PC-3 (cell line): ENCODE results near the gene SEZ6L2.

ENCODE experiments used
- CTCF ChIP-seq: fragments of 300-600 bp; sonication (generic); conservative IDR thresholded peaks from 2 replicates; pipeline ENCODE4 v1.5.1; 2017; ENCODE audit warnings: antibody characterized with exemption, low read depth, mild to moderate bottlenecking, low read length
- EZH2 ChIP-seq: fragments of 300-600 bp; sonication (generic); IDR thresholded peaks from one replicate; pipeline ENCODE4 v1.6.1; 2017; ENCODE audit warnings: antibody characterized with exemption, mild to moderate bottlenecking, low read length; ENCODE audit not compliant: unreplicated experiment
- EZH2phosphoT487 ChIP-seq: fragments of 300-600 bp; sonication (generic); IDR thresholded peaks from 2 replicates; pipeline ENCODE4 v1.6.1; 2018; ENCODE audit warnings: mild to moderate bottlenecking, antibody characterized with exemption, low read length, borderline replicate concordance

GRCh38 chr16:29912087-29912486 is 12.7 kb upstream of the SEZ6L2 start:
- no peak for TF ChIP-seq CTCF
- TF ChIP-seq EZH2, result no peak
- no peak for TF ChIP-seq EZH2phosphoT487
